Cerebellar cortex (tissue), 1 donor: ENCODE measurements around the gene DNAH17.

Source experiments
- DNase-seq: peaks from one replicate; pipeline ENCODE4 v3.0.0-alpha.2; 2015; ENCODE audit warnings: low spot score

The DNAH17 gene

DNA sequence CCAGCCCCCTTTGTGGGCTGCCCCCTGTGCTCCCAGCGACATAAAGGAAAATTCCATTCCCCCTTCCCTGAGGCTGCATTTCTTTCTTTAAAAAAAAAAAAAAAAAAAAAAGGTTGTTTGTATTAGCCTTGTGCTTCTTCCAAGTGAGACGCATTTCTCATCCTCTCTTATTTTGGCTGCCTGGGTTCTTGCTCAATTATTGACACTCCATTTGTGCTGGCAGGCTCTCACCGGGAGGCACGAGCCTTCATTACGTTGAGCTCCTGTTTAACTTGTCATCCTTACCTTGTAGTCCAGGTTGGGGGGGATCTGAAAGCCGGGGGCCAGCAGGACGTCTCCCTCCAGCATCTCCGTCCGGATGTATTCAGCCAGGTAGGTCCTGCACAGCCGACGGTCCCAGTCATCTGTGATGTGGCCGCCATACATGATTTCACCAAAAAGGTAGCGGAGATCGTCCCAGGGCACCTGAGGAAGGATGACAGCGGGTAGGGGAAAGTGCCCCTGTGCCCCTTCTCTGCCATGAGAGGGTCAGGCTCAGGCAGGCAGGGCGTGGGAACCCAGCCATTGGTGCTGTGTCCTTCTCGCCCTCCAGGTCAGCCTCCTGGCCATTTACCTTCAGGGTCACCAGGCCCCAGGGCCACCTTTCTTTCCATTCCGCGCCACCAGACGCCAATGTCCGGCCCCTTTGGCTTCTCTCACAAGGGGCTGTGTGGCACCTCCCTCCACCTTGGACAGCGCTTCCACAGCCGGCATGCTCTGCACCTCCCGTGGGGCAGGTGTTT lies 148.2 kb downstream of the DNAH17 start:
- no peak for DNase-seq

DNA sequence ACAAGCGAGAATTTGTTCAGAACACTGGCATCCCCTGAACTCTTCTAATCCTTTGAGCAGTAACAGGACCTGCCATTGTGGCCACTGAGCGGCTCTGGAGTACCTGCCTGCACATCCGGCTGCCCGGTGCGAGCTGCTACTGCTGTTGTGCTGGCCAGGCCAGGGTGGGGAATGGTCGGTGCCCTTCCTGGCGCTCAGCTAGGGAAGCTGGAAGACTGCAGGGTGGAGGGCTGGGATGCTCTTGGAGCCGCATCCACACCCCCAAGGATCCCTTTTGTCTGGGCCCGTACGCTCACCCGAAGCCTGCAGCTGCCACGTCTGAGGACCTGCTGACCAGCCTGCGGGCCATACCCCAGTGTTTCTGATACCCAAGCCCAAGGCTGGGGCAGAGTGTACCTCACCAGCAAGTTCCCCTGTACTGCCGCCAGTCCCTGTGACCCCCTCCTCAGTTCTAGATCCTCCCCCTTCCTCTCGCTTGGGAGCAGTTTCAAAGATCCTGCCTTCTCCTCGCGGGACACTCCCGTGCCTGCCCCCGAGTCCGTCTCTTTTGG lies 149.1 kb downstream of the DNAH17 start:
- DNase-seq: no peak

DNA sequence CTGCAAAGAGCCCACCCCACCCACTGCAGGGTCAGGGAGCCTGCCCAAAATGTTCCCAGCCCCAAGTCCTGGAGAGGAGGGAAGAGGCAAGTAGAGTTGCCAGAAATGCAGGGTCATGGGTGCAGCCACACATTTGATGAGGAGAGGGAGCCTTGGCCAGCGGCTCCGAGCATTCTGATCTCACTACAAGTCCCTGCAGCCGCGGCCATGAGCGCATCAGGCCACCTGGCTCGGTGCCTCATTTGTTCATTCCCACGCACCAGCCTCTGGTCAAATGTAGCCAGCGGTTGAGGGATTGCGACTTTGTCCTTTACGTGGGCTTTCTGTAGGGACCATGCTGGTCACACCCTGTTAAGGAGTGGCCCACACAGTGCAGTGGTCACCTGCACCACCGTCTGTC lies 150.1 kb downstream of the DNAH17 start:
- no peak for DNase-seq

DNA sequence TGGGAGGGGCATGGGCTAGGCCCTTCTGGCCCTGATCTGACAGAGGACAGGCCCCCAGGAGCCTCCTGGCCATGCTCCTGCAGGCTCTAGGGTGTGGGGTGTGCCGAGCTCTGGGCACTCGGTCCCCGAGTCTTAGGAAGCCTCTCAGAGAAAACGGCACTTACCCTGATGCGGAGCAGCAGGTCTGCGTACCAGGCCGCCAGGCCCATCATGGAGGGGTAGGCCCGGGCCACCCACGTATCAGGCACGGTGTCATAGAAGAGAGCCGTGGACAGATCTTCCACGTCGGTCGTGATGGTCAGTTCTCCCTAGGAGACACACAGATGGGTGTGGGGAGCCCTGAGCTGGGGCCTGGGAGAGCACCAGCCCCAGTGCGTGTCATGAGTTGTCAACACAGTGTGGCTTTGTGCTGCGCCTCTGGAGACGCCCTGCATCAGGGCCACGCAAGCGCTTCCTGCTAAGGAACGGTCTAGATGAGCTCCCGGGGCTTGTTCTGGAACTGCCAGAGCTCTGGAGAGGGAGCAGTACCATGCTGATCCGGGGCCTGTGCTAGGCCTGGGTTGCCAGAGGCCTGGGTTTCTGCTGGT lies 150.8 kb downstream of the DNAH17 start:
- DNase-seq: no peak

DNA sequence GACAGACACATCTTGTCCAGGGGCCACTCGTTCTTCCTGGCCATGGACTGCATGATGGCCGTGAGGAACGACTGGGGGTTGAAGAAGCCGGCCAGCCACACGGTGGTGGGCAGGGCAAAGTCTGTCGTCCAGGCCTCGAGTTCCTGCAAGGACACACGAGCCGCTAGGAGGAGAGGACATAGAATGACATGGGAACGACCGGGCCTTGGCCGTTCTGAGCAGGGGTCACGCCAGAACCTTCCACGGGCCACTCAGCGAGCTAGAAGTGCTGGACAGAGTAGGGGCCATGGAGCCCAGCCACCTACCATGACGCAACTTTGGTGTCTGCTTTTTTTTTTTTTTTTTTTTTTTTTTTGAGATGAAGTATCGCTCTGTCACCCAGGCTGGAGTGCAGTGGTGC lies 151.8 kb downstream of the DNAH17 start:
- no peak for DNase-seq

DNA sequence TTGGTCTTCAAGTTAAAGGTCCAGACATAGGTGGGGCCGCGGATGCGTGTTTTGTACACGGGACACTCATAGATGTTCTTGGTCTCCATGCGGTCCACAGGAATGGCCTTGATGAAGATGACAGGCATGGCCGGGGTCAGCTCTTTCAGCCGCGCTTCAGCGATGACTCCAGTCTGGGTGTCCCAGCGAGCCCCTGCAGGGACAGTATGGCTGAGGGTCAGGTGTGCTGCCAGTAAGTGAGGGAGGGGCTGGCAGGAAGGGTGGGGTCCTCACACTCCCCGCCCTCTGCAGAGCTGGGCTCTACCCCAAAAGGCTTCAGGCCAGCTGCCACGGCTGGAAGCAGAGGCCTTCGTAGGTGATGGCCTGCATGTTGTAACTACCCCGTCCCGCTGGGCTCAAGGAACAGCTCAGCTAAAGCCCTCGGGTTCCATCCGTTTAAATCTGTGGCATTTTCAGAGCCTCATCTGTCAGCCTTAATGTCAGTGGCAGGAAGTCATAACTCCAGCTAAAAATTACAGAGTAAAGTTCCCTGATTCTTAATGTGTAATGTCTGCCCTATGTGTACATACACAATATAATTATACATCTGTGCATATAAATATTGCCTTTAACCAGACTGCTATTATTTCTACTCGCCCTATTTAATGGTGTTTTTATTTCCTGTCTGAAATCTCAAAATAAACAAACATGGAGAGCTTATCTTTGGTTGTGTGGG lies 153.1 kb downstream of the DNAH17 start:
- no peak for DNase-seq

DNA sequence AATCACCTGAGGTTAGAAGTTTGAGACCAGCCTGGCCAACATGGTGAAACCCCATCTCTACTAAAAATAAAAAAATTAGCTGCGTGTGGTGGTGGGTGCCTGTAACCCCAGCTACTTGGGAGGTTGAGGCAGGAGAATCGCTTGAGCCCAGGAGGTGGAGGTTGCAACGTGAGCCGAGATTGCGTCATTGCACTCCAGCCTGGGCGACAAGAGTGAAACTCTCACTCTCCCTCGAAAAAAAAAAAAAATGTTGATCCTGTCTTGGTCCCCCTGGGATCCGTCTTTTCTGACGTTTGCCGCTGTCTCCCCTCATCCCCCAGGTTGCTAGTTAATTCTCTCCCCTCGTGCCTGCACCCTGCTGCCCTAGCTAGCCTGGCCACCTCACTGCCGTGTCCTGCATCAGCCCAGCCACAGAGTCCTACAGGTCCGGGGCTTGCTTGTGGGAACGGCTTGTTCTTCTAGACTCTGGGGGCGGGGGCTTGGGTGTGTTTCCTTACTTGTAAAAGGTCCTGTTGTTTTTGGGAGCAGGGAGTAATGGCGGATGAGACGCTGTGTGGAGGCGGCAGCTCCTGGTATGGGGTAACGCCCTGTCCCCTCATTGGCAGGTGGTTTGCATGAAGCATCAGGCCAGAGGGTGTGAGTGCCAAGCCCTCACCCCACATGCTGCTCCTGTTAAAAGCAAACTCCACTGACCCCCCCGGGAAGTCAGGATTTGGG lies 154.2 kb downstream of the DNAH17 start:
- DNase-seq: no peak

DNA sequence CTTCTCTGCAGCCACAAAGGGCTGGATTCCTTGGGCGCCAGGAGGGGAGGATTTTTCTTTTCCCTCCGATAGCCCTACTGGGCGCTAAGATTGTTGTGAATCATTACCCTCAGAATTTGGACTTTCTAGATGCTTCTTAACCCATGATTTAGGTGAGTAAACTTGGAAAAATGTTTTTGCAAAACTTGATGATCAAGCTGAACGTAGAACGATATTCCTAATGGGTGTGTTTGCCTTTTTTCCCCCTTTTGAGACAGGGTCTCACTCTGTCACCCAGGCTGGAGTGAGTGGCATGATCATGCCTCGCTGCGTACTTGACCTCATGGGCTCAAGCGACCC lies 155.0 kb downstream of the DNAH17 start:
- DNase-seq: no peak

DNA sequence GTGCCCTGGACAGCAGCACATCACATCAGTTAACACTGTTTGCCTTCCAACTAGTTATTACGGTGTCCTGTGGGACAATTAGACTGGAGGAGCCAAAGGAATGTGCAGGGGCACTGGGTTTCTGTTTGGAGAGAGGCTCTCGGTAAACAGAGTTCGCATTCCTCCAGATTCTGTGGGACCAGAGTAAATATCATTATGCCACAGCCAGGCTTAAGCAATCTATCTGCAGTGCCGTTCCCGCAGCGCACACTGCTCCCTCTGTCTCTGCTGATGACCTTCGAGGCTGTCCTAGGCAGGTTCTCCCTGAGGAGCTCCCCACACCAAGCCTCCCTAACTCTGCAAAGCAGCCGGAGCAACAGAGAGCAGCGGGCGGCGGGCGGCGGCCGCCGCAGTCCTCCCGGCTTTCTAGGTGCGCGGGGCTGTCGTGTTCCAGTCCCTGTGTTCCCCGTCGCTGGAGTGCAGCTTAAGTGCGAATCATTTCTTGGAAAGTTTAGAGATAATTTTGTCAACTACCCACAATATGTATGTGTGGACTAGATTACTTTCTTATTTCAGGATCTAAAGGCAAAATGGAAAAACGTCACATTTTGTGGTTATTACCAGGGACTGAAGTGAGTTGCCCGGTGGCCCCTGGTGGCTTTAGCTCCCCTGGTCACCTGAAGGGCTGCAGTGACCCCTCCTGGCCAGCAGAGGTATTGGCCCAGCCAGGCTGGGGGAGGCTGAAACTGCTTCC lies 155.5 kb downstream of the DNAH17 start:
- DNase-seq: peak; percentile 69

DNA sequence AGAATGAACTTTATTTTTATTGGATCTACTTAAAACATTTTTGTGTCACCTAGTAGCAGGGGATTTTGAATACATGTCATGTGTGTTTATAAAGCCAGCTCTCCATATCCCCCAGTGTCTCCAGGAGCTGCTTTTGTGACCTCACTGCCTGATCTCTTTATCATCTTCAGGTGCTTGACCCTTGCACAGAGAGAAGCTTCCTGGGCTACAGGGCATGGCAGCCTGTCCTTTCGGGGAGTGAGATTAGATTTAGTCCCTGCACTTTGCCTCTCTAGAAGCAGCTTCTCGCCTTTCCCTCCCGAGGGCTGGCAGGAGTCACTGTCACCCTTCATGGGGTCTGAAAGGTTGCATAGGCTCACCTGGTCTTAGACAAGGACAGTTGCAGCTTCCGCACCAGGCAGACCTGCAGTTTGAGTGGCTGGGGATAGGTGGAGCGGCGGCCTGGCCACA lies 156.1 kb downstream of the DNAH17 start:
- DNase-seq: no peak

DNA sequence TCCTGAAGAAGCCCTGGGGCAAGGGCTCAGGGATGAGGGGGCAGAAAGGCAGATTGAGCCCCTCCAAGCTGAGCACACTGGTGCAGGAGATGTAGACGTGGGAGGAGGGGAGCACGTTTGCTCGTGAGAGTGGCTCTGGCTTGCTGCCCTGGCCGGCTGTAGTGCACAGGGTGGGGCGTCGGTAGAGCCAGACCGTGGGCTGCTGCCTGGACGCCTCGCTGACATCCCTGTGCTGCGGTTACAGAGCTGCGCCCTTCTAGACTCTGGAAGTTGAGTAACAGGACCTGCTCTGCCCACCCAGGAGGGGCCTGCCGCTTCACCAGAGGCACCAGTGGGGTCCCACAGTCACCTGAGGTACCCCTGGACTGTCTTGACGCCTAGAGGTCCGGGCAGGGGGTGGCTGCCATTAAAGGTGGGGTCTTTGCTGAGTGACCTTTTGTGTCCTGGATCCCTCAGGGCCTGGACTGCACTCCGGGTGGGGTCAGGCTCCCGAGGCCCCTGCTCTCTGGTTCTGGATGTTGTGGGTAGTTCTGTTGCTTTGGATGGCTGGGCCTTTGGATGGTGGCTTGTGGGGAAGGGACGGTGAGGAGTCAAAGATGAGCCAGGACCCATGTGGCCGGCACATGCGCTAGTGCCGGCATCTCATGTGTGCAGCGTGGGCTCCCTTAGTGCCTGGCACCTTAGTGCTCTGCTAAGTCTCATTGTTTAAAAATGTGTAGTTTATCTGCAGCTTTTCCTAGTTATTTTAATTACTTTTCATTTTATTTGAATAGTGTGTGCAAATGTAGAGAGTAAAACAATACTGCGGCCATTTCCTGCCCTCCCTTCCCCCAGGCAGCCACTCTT lies 157.0 kb downstream of the DNAH17 start:
- DNase-seq: no peak

DNA sequence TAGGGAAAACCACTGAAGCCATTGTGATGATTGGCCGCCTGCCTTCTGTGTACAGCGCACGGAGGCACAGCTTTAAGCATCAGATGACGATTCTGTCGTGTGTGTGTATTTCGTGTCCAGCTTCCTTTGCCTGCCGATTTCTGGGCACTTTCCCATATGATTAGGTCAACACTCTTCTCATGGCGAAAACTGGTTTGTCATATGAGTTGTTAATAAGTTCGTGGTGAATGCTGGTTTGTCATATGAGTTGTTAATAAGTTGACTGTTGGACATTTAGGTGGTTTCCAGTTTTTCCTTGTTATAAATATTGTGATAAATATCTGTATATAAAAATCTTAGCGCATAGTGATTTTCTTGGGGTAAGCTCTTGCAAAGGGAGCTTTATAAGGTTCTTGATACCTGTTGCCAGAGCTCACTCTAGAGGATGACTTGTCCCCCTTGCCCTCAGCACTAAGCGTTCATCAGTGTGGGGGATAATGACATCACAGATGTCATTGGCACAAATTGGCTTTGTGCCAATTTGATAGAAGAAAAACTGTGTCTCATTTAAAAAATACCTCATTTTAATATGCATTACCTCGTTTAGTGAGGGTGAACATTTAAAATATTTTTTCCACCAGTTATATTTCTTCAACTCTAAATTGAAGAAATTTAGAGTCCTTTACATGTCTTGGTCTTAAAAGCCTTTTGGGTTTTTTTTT lies 158.7 kb downstream of the DNAH17 start:
- no peak for DNase-seq

DNA sequence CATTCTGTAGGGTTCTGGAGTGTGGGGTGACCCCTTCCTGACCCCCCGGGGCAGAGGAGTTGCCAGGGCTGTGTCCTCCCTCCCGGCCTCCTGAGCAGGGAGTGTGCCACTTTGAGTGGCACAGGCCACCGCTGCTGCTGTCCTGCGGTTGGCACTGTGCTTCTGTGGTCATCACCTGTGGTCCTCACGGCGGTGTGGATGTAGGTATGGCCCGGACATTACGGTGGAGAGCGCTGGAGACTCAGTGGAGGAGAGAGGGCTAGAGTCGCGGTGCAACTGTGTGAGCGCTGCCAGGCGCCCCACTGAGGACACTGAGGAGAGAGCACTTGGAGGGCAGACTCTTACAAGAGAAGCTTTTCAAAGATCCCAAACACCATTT lies 159.7 kb downstream of the DNAH17 start:
- DNase-seq: no peak

DNA sequence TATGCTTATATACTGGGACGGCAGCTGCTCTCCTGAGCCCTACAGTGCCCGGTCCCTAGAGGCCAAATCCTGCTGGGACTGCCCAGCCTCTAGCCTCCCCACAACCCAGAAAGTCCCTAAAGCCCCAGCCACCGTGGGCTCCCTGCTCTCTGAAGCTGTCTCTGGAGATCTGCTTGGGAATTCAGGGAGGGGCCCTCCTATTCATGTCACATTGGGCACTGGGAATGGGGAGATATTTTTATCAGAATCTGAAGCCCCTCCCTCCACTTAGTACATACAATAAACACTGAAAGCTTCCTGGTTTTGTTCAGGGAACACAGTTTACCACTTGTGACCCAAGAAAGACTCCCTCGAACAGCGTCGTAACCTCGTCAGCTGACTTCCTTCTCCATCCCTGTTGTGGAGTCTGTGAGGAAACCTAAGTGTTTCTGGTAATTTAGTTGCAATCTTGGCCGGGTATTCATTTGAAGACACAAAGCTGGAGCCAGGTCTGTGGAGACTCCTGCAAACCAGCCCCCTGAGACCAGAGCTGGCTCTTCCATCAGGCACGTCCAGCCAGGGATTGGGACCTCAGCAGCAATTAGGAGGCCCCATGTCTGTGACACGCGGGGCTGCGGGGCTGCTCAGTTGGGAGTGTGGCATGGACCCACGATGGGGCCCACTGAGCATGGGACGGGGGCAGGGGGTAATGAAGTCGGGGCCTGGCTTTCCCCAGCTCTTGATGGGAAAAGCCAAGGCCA lies 160.2 kb downstream of the DNAH17 start:
- no peak for DNase-seq

DNA sequence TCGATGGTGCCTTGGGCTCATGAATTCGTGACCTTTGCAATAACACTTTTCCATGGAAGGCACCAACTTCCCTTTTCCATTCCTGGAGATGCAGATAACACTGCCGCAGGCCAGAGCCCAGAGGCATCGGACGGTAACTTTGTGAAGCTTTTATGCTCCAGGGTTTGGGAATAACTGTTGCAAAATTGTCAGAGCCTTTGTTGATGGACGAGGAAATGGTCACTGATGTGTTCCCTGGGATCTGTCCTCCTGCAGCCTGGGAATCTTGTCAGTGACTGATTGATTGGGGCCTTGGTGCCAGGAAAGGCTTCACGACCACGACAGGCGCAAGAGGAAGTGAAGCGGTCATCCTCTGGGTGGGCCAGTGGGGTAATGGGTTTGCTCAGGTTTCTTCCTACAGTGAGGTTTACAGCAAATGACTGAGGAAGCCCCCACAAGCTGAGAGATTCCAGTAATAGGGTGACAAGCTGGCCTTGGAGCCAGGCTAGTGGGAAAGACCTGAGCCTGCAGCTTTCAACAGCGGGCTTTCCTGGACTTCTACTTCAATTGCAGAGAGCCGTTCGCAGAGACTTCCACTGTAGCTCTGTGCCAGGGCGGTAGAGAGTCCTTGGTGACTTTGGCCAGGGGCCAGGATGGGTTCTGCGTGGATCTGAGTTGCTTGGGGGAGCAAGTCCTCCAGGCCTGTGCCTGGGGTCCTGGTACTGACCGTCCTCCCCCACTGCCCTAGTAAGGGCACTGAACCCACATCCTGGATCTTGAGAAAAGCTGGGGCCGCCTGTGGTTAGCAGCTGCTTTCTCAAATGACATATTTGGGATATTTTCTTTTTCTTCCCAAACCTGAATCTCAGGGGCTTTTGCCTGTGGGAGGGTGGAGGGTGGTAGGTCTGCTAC lies 161.1 kb downstream of the DNAH17 start:
- no peak for DNase-seq

DNA sequence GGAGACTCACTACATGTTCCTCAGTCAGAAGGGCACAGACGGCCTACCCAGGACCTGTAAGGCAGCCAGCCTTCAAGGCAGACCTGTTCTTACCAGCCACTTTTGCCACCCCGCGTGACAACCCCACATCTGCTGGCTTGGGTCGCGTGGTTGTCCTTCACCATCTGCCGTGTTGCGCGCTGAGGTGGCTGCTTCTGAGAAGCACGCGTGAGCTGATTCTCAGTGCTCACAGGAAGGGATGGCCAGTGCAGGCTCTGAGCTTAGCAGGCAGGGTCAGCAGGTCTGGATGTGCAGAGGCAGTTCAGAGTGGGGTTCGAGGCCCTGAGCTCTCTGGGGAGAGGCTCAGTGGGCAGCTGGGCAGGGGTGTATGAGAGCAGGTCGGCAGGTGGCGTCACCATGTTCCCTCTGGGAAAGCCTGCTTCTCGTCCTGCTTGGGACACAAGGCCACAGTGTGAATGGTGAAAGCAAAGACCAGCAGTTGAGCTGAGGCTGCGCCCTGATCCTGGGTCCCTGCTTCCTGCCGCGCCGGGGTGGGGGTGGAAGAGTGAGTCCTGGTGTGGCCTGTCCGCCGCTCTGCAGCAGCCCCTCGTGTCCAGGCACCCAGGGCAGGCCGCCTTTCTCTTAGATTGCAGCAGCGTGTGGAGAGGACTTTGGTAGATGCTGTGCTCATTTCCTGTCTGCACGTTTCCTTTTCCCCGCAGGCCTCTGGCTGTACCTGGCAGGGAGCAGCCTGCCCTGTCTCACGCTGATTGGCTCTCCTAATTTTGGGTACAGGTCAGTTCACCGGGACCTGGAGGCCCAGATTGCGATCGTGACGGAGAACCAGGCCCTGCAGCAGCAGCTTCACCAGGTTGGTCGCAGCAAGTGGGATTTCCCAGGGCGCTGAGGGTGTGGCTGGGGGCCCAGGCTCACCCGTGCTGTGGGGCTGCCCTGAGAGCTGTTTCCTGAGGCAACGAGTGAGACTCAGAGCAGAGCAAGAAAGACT lies 162.7 kb downstream of the DNAH17 start:
- DNase-seq: no peak

DNA sequence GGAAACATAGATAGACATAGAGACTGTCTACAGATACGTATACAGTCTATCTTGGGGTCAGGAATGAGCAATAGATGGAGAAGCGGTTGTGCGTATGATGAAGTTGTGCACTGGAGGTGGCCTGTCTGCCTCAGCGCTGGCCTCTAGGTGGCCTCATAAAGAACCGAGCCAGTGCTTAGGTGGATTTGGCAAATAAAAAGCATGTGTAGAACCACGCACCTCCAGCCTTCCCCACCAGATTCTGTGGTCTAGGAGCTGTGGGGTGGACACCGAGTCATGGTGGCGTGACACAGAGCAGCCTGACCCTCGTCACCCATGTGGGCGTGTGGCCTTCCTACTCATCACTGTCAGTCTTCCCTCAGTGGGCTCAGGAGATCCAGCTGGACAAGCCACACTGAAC lies 164.8 kb downstream of the DNAH17 start:
- peak; percentile 38 for DNase-seq
